HepG2 (cell line): ENCODE results near the gene IGSF8. TPM values are rescaled to one million over a fixed set of nuclear protein-coding genes. Genes with fewer than 3 reads are reported as not detected.

Experiments used
- ATAC-seq: fragments of 200-7000 bp; cut with Tn5 transposase; 3 replicates; pipeline ENCODE4 v1.9.1; 2020; ENCODE audit warnings: mild to moderate bottlenecking, moderate library complexity
- BruUV-seq: library from RNA; stranded (reverse); fragments of 400-500 nt; replicated peaks from 2 replicates; lab custom pipeline; 2021; lab: Mats Ljungman, UMichigan
- CTCF ChIA-PET: fragments of 300-600 bp; formaldehyde crosslinking; extraction: SDS; loops from one replicate; lab custom pipeline; 2021; ENCODE audit warnings: low total read pairs, inconsistent platforms, low intra/inter-chr PET ratio; lab: Yijun Ruan, JAX
- POLR2A ChIA-PET: fragments of 350-600 bp; sonication (Branson Sonifier 250); formaldehyde crosslinking; loops from one replicate; lab custom pipeline; 2020; ENCODE audit warnings: antibody characterized with exemption, inconsistent platforms; lab: Yijun Ruan, JAX
- DNase-seq: peaks from one replicate; pipeline ENCODE4 v3.0.0-alpha.2; 2015; ENCODE audit warnings: low spot score
- FAIRE-seq: peaks from 3 replicates; lab custom pipeline; 2011; peaks lifted over from hg19 to GRCh38; lab: Jason Lieb, UNC
- H2AFZ ChIP-seq: one replicate; pipeline ENCODE4 v1.6.1; 2011; ENCODE audit warnings: low read length, inconsistent platforms
- H3K27ac ChIP-seq: fragments of 300-600 bp; 3 replicates; pipeline ENCODE4 v1.8.0; 2011; ENCODE audit warnings: mixed run types, mild to moderate bottlenecking, mixed read lengths, low read length, inconsistent platforms; ENCODE audit not compliant: insufficient read depth; ENCODE audit errors: extremely low read length
- H3K27me3 ChIP-seq, 2 experiments: fragments of 200-600 bp in 1 of 2; 2 replicates in 1 of 2; 3 replicates in 1 of 2; pipeline versions ENCODE4 v1.6.0 to v1.8.0; 2011; ENCODE audit warnings: low read length in 2 of 2, mild to moderate bottlenecking in 2 of 2, moderate library complexity in 2 of 2, inconsistent platforms in 1 of 2; ENCODE audit not compliant: insufficient read depth in 2 of 2, control insufficient read depth in 1 of 2
- H3K36me3 ChIP-seq, 2 experiments: fragments of 200-600 bp in 1 of 2; replicated peaks in 1 of 2; 2 replicates in 1 of 2; 3 replicates in 1 of 2; pipeline versions ENCODE4 v1.5.1 to v1.8.0; 2011; ENCODE audit warnings: low read length in 2 of 2, inconsistent platforms in 1 of 2; ENCODE audit not compliant: insufficient read depth in 2 of 2, control insufficient read depth in 1 of 2
- H3K4me1 ChIP-seq: 2 replicates; pipeline ENCODE4 v1.5.1; 2012; ENCODE audit warnings: low read length, inconsistent platforms; ENCODE audit not compliant: insufficient read depth
- H3K4me2 ChIP-seq: 2 replicates; pipeline ENCODE4 v1.6.0; 2011; ENCODE audit warnings: low read depth, low read length, inconsistent platforms
- H3K4me3 ChIP-seq, 3 experiments: fragments of 200-600 bp in 1 of 3; sonication (generic), shearing (Covaris generic) in 1 of 3; replicated peaks in 1 of 3; 2 replicates each; pipeline ENCODE4 v1.5.1; 2011 to 2016; ENCODE audit warnings: low read length in 3 of 3, inconsistent platforms in 2 of 3, low read depth in 2 of 3, mild to moderate bottlenecking in 2 of 3, control low read depth in 1 of 3, mixed read lengths in 1 of 3; ENCODE audit not compliant: insufficient read depth in 1 of 3
- H3K79me2 ChIP-seq: one replicate; pipeline ENCODE4 v1.6.1; 2011; ENCODE audit warnings: low read length, inconsistent platforms; ENCODE audit not compliant: insufficient read depth
- H3K9ac ChIP-seq: 2 replicates; pipeline ENCODE4 v1.6.0; 2011; ENCODE audit warnings: mild to moderate bottlenecking, low read depth, low read length, inconsistent platforms; ENCODE audit not compliant: insufficient read depth
- H3K9me3 ChIP-seq: 2 replicates; pipeline ENCODE4 v1.5.1; 2012; ENCODE audit warnings: mild to moderate bottlenecking, low read length
- H4K20me1 ChIP-seq: 2 replicates; pipeline ENCODE4 v1.6.0; 2011; ENCODE audit warnings: inconsistent platforms, mild to moderate bottlenecking, low read length, moderate library complexity; ENCODE audit not compliant: insufficient read depth
- CBX2 ChIP-seq, 2 experiments: fragments of 200-600 bp in 1 of 2; sonication (generic); formaldehyde crosslinking in 1 of 2; IDR thresholded peaks; 2 replicates each; pipeline versions ENCODE4 v1.7.0 to v1.8.1; 2018 to 2022; ENCODE audit warnings: low read depth in 2 of 2, low read length in 1 of 2, mild to moderate bottlenecking in 1 of 2, missing genetic modification reagents in 1 of 2
- ELF1 ChIP-seq: sonication (generic); formaldehyde crosslinking; IDR thresholded peaks from 2 replicates; pipeline ENCODE4 v1.4.0; 2020; ENCODE audit warnings: missing genetic modification reagents
- ELK4 ChIP-seq: sonication (generic); formaldehyde crosslinking; IDR thresholded peaks from 2 replicates; pipeline ENCODE4 v1.9.0; 2021; ENCODE audit warnings: missing genetic modification reagents, borderline replicate concordance
- HOXD1 ChIP-seq: sonication (generic); formaldehyde crosslinking; IDR thresholded peaks from 2 replicates; pipeline ENCODE4 v1.5.0; 2020; ENCODE audit warnings: missing genetic modification reagents
- KDM2A ChIP-seq: sonication (generic); formaldehyde crosslinking; IDR thresholded peaks from 2 replicates; pipeline ENCODE4 v1.4.0; 2020; ENCODE audit warnings: low read depth, missing genetic modification reagents, borderline replicate concordance
- MAFG ChIP-seq: sonication (generic); formaldehyde crosslinking; IDR thresholded peaks from 2 replicates; pipeline ENCODE4 v1.5.1; 2020; ENCODE audit warnings: mild to moderate bottlenecking, missing genetic modification reagents
- TEAD3 ChIP-seq: optimal IDR thresholded peaks from 2 replicates; pipeline ENCODE3; 2016; ENCODE audit warnings: borderline replicate concordance
- ZBTB7B ChIP-seq: sonication (generic); formaldehyde crosslinking; IDR thresholded peaks from 2 replicates; pipeline ENCODE4 v1.4.0; 2020; ENCODE audit warnings: missing genetic modification reagents
- ZFP1 ChIP-seq: IDR thresholded peaks from 2 replicates; pipeline ENCODE4 v1.6.1; 2016
- ZIK1 ChIP-seq: sonication (generic); formaldehyde crosslinking; IDR thresholded peaks from 2 replicates; pipeline ENCODE4 v1.5.0; 2020; ENCODE audit warnings: mild to moderate bottlenecking, low read depth, missing genetic modification reagents, borderline replicate concordance
- ZNF234 ChIP-seq: sonication (generic); formaldehyde crosslinking; conservative IDR thresholded peaks from 2 replicates; pipeline ENCODE4 v1.5.1; 2020; ENCODE audit warnings: mild to moderate bottlenecking, missing genetic modification reagents
- ZNF251 ChIP-seq: sonication (generic); formaldehyde crosslinking; IDR thresholded peaks from 2 replicates; pipeline ENCODE4 v1.9.0; 2021; ENCODE audit warnings: mild to moderate bottlenecking, missing genetic modification reagents
- ZNF34 ChIP-seq: sonication (generic); formaldehyde crosslinking; IDR thresholded peaks from 2 replicates; pipeline ENCODE4 v1.4.0; 2020; ENCODE audit warnings: mild to moderate bottlenecking, missing genetic modification reagents, borderline replicate concordance
- ZNF550 ChIP-seq: sonication (generic); formaldehyde crosslinking; IDR thresholded peaks from 2 replicates; pipeline ENCODE4 v1.4.0; 2020; ENCODE audit warnings: mild to moderate bottlenecking, missing genetic modification reagents, borderline replicate concordance
- ZNF597 ChIP-seq: sonication (generic); formaldehyde crosslinking; IDR thresholded peaks from 2 replicates; pipeline ENCODE4 v1.5.0; 2020; ENCODE audit warnings: missing genetic modification reagents
- ZNF678 ChIP-seq: sonication (generic); formaldehyde crosslinking; IDR thresholded peaks from 2 replicates; pipeline ENCODE4 v1.4.0; 2020; ENCODE audit warnings: mild to moderate bottlenecking, missing genetic modification reagents
- ZNF772 ChIP-seq: sonication (generic); formaldehyde crosslinking; IDR thresholded peaks from 2 replicates; pipeline ENCODE4 v1.5.0; 2020; ENCODE audit warnings: mild to moderate bottlenecking, missing genetic modification reagents
- ZZZ3 ChIP-seq: sonication (generic); formaldehyde crosslinking; IDR thresholded peaks from 2 replicates; pipeline ENCODE4 v1.4.0; 2020; ENCODE audit warnings: missing genetic modification reagents, mild to moderate bottlenecking, borderline replicate concordance
- WGBS: methylation state at CpG from one replicate; pipeline ENCODE4 v1.1.6; 2017; ENCODE audit warnings: low lambda C conversion rate; 5-methylcytosine and 5-hydroxymethylcytosine counted together
- in situ Hi-C: cut with HindIII; loops from 2 replicates; pipeline ENCODE4 v1.10.0; 2017; ENCODE audit warnings: low pct_unique_long_range_greater_than_20kb; ENCODE audit not compliant: extremely low pct_ligation_motif_present
- intact Hi-C: fragments of 100-400 bp; cut with micrococcal nuclease; formaldehyde crosslinking; loops from one replicate; pipeline ENCODE4 v1.10.0; 2022; ENCODE audit not compliant: unreplicated experiment
- polyA plus RNA-seq, 8 experiments: library from polyadenylated mRNA; depleted of rRNA in 3 of 8; stranded (reverse) in 7 of 8; unstranded in 1 of 8; fragments of >200 nt; fragmentation: Illumina TruSeq in 4 of 8; extraction: Trizol in 4 of 8; gene quantifications; 2 replicates each; pipeline versions ENCODE4 v1.2.1 to v1.2.3, GENCODE V29; 2011 to 2016; ENCODE audit warnings: low read depth in 4 of 8, missing spikeins in 1 of 8, mixed read lengths in 1 of 8; ENCODE audit not compliant: insufficient read depth in 1 of 8
- total RNA-seq, 5 experiments: library from RNA; depleted of rRNA; stranded (reverse); fragments of >200 nt; fragmentation: Illumina TruSeq; extraction: Trizol; gene quantifications; 2 replicates each; pipeline ENCODE4 v1.2.3, GENCODE V29; 2016; ENCODE audit warnings: low read depth in 1 of 5

IGSF8 gene
- total and polyA plus RNA-seq, 2 of the 13 experiments (the other 11 are each of a cell fraction or from before 2014, with no cell fraction given), result 24.0 to 41.0 TPM

DNA sequence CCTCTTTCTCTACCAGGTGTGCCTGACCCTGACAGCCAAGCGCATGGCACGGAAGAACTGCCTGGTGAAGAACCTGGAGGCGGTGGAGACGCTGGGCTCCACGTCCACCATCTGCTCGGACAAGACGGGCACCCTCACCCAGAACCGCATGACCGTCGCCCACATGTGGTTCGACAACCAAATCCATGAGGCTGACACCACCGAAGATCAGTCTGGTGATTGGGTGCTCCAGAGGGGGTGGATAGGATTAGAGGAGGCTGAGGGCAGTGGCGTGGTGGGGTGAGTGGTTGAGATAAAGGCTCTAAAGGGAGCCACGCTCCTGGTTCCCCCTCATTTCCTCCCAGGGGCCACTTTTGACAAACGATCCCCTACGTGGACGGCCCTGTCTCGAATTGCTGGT, 30.2 kb upstream of the IGSF8 start:
- Histone ChIP-seq H3K4me3 (no peak overlapping the region), H3K9ac (no peak overlapping the region), H3K27ac (no peak overlapping the region), H3K79me2 (no peaks in the 10 kb centered on the region), H3K4me1 (peaks cover 81% of the 10 kb centered on the region), H3K4me2 (no peak overlapping the region), H2AFZ (no peak overlapping the region), H3K36me3 (no peaks in the 10 kb centered on the region), H3K27me3 (no peaks in the 10 kb centered on the region), H4K20me1 (no peaks in the 10 kb centered on the region), H3K9me3 (no peaks in the 10 kb centered on the region)
- in situ Hi-C loops (no loop called here), intact Hi-C loops (no loop called here)
- FAIRE-seq, result no peak
- no TSS peak for BruUV-seq
- ATAC-seq, result no peak
- ChIA-PET POLR2A (interaction anchor here (1.6 kb wide), 1 partner anchor 28 kb away, joined by 3 read pairs; no protein-coding TSS in a partner anchor), CTCF (no interaction called here)
- no peak for DNase-seq
- 89% methylated on average over 18 of the region's 18 CpGs for WGBS
- TF ChIP-seq ELF1 (CRISPR knock-in tag) (no peak), HOXD1 (CRISPR knock-in tag) (no peak), ZZZ3 (no peak), MAFG (CRISPR knock-in tag) (no peak), ZNF772 (CRISPR knock-in tag) (no peak), ZFP1 (CRISPR knock-in tag) (no peak), ZNF597 (no peak), ZNF251 (CRISPR knock-in tag) (no peak), CBX2 (IDR thresholded peaks at IDR 0.05; ENCODE audit: low read depth, low read length) (no peak), CBX2 (CRISPR knock-in tag; IDR thresholded peaks at IDR 0.05; ENCODE audit: low read depth) (no peak), ZNF678 (CRISPR knock-in tag) (no peak), ELK4 (CRISPR knock-in tag) (no peak), ZNF550 (no peak), KDM2A (CRISPR knock-in tag) (no peak), ZNF34 (CRISPR knock-in tag) (no peak), ZNF234 (CRISPR knock-in tag) (no peak), ZIK1 (CRISPR knock-in tag) (no peak), TEAD3 (CRISPR knock-in tag) (no peak), ZBTB7B (CRISPR knock-in tag) (no peak)
- TF ChIP-seq, all 625 proteins: peak for 0
